Liver (tissue), 10 donors: ENCODE results near the gene KLHDC8A. TPM values are rescaled to one million over a fixed set of nuclear protein-coding genes. Genes with fewer than 3 reads are reported as not detected.

Experiments
- DNase-seq: peaks from one replicate; pipeline ENCODE4 v3.0.0-alpha.2; 2017; ENCODE audit warnings: low spot score
- H3K27ac ChIP-seq, 2 donors: one replicate each; pipeline ENCODE4 v1.7.0; 2013; ENCODE audit warnings: inconsistent platforms in 2 of 2, low read length in 2 of 2, control low read depth in 1 of 2, low read depth in 1 of 2, mild to moderate bottlenecking in 1 of 2
- H3K27me3 ChIP-seq, 4 donors: one replicate each; pipeline versions ENCODE4 v1.6.1 to v1.7.0; 2013; ENCODE audit warnings: low read length in 3 of 4, inconsistent platforms in 1 of 4, mild to moderate bottlenecking in 1 of 4, moderate library complexity in 1 of 4; ENCODE audit not compliant: control insufficient read depth in 4 of 4, insufficient read depth in 4 of 4
- H3K36me3 ChIP-seq, 4 donors: one replicate each; pipeline versions ENCODE4 v1.6.1 to v1.7.0; 2013; ENCODE audit warnings: low read length in 3 of 4, mild to moderate bottlenecking in 3 of 4, low read depth in 1 of 4, moderate library complexity in 1 of 4; ENCODE audit not compliant: control insufficient read depth in 4 of 4, insufficient read depth in 3 of 4
- H3K4me1 ChIP-seq, 4 donors: one replicate each; pipeline versions ENCODE4 v1.6.1 to v1.7.0; 2013; ENCODE audit warnings: low read length in 3 of 4, mild to moderate bottlenecking in 3 of 4, moderate library complexity in 1 of 4; ENCODE audit not compliant: control insufficient read depth in 4 of 4, insufficient read depth in 4 of 4
- H3K4me3 ChIP-seq, 3 donors: one replicate each; pipeline versions ENCODE4 v1.6.1 to v1.7.0; 2013; ENCODE audit warnings: low read length in 3 of 3, control low read depth in 1 of 3, low read depth in 1 of 3, mild to moderate bottlenecking in 1 of 3
- H3K9ac ChIP-seq, 2 donors: one replicate each; pipeline ENCODE4 v1.7.0; 2013; ENCODE audit warnings: low read length in 2 of 2, mild to moderate bottlenecking in 2 of 2, moderate library complexity in 2 of 2, control low read depth in 1 of 2, low read depth in 1 of 2
- H3K9me3 ChIP-seq, 4 donors: one replicate each; pipeline versions ENCODE4 v1.6.1 to v1.7.0; 2013; ENCODE audit warnings: low read length in 3 of 4; ENCODE audit not compliant: control insufficient read depth in 4 of 4
- ATF3 ChIP-seq: IDR thresholded peaks from 2 replicates; pipeline ENCODE4 v1.6.1; 2016; ENCODE audit warnings: antibody characterized with exemption
- EGR1 ChIP-seq, 2 donors: IDR thresholded peaks; 2 replicates each; pipeline ENCODE4 v1.6.1; 2016 to 2018; ENCODE audit warnings: antibody characterized with exemption in 2 of 2, low read depth in 2 of 2
- FOXA2 ChIP-seq: IDR thresholded peaks from 2 replicates; pipeline ENCODE4 v1.6.1; 2016; ENCODE audit warnings: antibody characterized with exemption
- GABPA ChIP-seq, 2 donors: IDR thresholded peaks in 1 of 2; conservative IDR thresholded peaks in 1 of 2; 2 replicates each; pipeline ENCODE4 v1.6.1; 2016; ENCODE audit warnings: antibody characterized with exemption in 2 of 2, mild to moderate bottlenecking in 1 of 2, moderate library complexity in 1 of 2
- HNF4A ChIP-seq, 2 donors: conservative IDR thresholded peaks; 2 replicates each; pipeline ENCODE4 v1.6.1; 2016; ENCODE audit warnings: antibody characterized with exemption in 2 of 2, mild to moderate bottlenecking in 2 of 2
- HNF4G ChIP-seq: IDR thresholded peaks from 2 replicates; pipeline ENCODE4 v1.6.1; 2016; ENCODE audit warnings: antibody characterized with exemption
- MAX ChIP-seq: IDR thresholded peaks from 2 replicates; pipeline ENCODE4 v1.6.1; 2016; ENCODE audit warnings: antibody characterized with exemption
- NR2F2 ChIP-seq: IDR thresholded peaks from 2 replicates; pipeline ENCODE4 v1.6.1; 2016; ENCODE audit warnings: antibody characterized with exemption
- RAD21 ChIP-seq, 2 donors: IDR thresholded peaks; 2 replicates each; pipeline ENCODE4 v1.6.1; 2016; ENCODE audit warnings: antibody characterized with exemption in 2 of 2, mild to moderate bottlenecking in 2 of 2
- REST ChIP-seq: IDR thresholded peaks from 2 replicates; pipeline ENCODE4 v1.6.1; 2016; ENCODE audit warnings: antibody characterized with exemption, mild to moderate bottlenecking
- RXRA ChIP-seq, 2 donors: IDR thresholded peaks; 2 replicates each; pipeline ENCODE4 v1.6.1; 2017 to 2018; ENCODE audit warnings: antibody characterized with exemption in 2 of 2, mild to moderate bottlenecking in 1 of 2
- SP1 ChIP-seq: IDR thresholded peaks from 2 replicates; pipeline ENCODE4 v1.6.1; 2018; ENCODE audit warnings: antibody characterized with exemption, mild to moderate bottlenecking
- YY1 ChIP-seq: IDR thresholded peaks from 2 replicates; pipeline ENCODE4 v1.6.1; 2016; ENCODE audit warnings: antibody characterized with exemption, mild to moderate bottlenecking
- WGBS: extraction: QIAGEN DNeasy Blood & Tissue Kit; methylation state at CpG from one replicate; pipeline ENCODE4 v1.1.7; 2013; 5-methylcytosine and 5-hydroxymethylcytosine counted together
- polyA plus RNA-seq, 2 donors: library from polyadenylated mRNA; stranded (reverse) in 1 of 2; unstranded in 1 of 2; fragments of 200-250 nt in 1 of 2; fragments of >200 nt in 1 of 2; fragmentation: Nextera tagmentation in 1 of 2; extraction: Ambion mirVana in 1 of 2; gene quantifications; one replicate each; pipeline versions ENCODE4 v1.2.1 to v1.2.3, GENCODE V29; 2013 to 2015
- small RNA-seq: library from RNA; depleted of rRNA; stranded (forward); fragments of <200 nt; gene quantifications from one replicate; pipeline ENCODE3, GENCODE V24; 2014
- total RNA-seq, 2 donors: library from RNA; depleted of rRNA; stranded (reverse); fragments of >200 nt; gene quantifications; one replicate each; pipeline ENCODE4 v1.2.3, GENCODE V29; 2014
- TF ChIP-seq, protein P1 (sequence below): IDR thresholded peaks from 2 replicates; pipeline ENCODE4 v1.6.1; 2016; ENCODE audit warnings: antibody characterized with exemption
- donor health status: healthy.
- donor health status: healthy.
- donor health status: healthy.
- donor health status: healthy.
- donor health status: healthy.

Gene KLHDC8A
- total and polyA plus RNA-seq, 4 donors, result 0.02 to 0.05 TPM; not detected in 2

GRCh38 chr1:205286335-205286950 lies 70.3 kb downstream of the KLHDC8A start:
- Histone ChIP-seq H3K36me3 (no peaks in the 10 kb centered on the region), H3K4me1 (peaks cover 0 to 9% (median 2%) of the 10 kb centered on the region in 4 donors), H3K27ac (no peak overlapping the region), H3K27me3 (no peaks in the 10 kb centered on the region), H3K4me3 (no peak overlapping the region), H3K9ac (no peak overlapping the region), H3K9me3 (no peaks in the 10 kb centered on the region)
- DNase-seq, result no peak
- TF ChIP-seq, protein P1, sequence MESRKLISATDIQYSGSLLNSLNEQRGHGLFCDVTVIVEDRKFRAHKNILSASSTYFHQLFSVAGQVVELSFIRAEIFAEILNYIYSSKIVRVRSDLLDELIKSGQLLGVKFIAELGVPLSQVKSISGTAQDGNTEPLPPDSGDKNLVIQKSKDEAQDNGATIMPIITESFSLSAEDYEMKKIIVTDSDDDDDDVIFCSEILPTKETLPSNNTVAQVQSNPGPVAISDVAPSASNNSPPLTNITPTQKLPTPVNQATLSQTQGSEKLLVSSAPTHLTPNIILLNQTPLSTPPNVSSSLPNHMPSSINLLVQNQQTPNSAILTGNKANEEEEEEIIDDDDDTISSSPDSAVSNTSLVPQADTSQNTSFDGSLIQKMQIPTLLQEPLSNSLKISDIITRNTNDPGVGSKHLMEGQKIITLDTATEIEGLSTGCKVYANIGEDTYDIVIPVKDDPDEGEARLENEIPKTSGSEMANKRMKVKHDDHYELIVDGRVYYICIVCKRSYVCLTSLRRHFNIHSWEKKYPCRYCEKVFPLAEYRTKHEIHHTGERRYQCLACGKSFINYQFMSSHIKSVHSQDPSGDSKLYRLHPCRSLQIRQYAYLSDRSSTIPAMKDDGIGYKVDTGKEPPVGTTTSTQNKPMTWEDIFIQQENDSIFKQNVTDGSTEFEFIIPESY, result no peak
- TF ChIP-seq YY1, result no peak
- no peak for TF ChIP-seq MAX
- TF ChIP-seq HNF4A (conservative IDR thresholded peaks at IDR 0.05), result no peak
- no peak for TF ChIP-seq REST
- TF ChIP-seq NR2F2, result no peak
- no peak for TF ChIP-seq GABPA (IDR thresholded peaks at IDR 0.05 in 1 of 2, conservative IDR thresholded peaks at IDR 0.05 in 1 of 2)
- TF ChIP-seq FOXA2, result no peak
- TF ChIP-seq ATF3, result no peak
- no peak for TF ChIP-seq SP1
- TF ChIP-seq RAD21 (IDR thresholded peaks at IDR 0.05), result no peak
- TF ChIP-seq HNF4G, result no peak
- no peak for TF ChIP-seq EGR1 (IDR thresholded peaks at IDR 0.05; ENCODE audit: low read depth in 2 of 2)
- no peak for TF ChIP-seq RXRA (IDR thresholded peaks at IDR 0.05)
- 88% methylated on average over 9 of the region's 9 CpGs for WGBS

Small RNA genes lying within 50 kb of the gene (small RNA-seq; reads per million reads assigned to genes)
- not detected for gene SNRPGP10

Other genes starting within 250 kb of the KLHDC8A start
- 10 to 100 TPM; 11.6 to 12.0 TPM for gene RBBP5, start 234.9 kb downstream of the KLHDC8A start, total RNA-seq
- 1 to 10 TPM; 4.6 to 5.3 TPM for gene RBBP5, start 234.9 kb downstream of the KLHDC8A start, polyA plus RNA-seq
- 1 to 10 TPM; 4.1 to 9.9 TPM for gene DSTYK, start 145.2 kb downstream of the KLHDC8A start, total RNA-seq
- 1 to 10 TPM; 1.5 to 1.9 TPM for gene DSTYK, start 145.2 kb downstream of the KLHDC8A start, polyA plus RNA-seq
- gene TMCC2, start 129.0 kb downstream of the KLHDC8A start, total RNA-seq, result 100 to 1,000 TPM in 1 of 2 donors, under 1 TPM in 1; 0.25 to 452 TPM
- under 1 TPM; 0.06 to 0.17 TPM for gene TMCC2, start 129.0 kb downstream of the KLHDC8A start, polyA plus RNA-seq
- gene NUAK2, start 35.2 kb downstream of the KLHDC8A start, total RNA-seq, result 1 to 10 TPM; 1.3 to 1.7 TPM
- 1 to 10 TPM; 2.4 TPM for gene NUAK2, start 35.2 kb downstream of the KLHDC8A start, polyA plus RNA-seq
- gene LEMD1, start 65.1 kb upstream of the KLHDC8A start, total RNA-seq, result not detected
- not detected for gene LEMD1, start 65.1 kb upstream of the KLHDC8A start, polyA plus RNA-seq
- not detected for gene BLACAT1, start 99.1 kb upstream of the KLHDC8A start, total RNA-seq
- not detected for gene BLACAT1, start 99.1 kb upstream of the KLHDC8A start, polyA plus RNA-seq
- gene CDK18, start 147.7 kb upstream of the KLHDC8A start, total RNA-seq, result 1 to 10 TPM; 3.1 to 3.7 TPM
- gene CDK18, start 147.7 kb upstream of the KLHDC8A start, polyA plus RNA-seq, result 1 to 10 TPM; 2.4 to 3.0 TPM